AG04450 (cell line): ENCODE measurements around the gene ZNF506. TPM values are rescaled to one million over a fixed set of nuclear protein-coding genes. Genes with fewer than 3 reads are reported as not detected.
"Not testable (repeated sequence)": the region's sequence is repeated elsewhere in the genome, so short reads cannot be mapped to it uniquely, and the experiment has no call there.

Experiments used
- CTCF ChIA-PET: fragments of 300-600, 350-600 bp; formaldehyde crosslinking; extraction: SDS; loops from one replicate; lab custom pipeline; 2022; ENCODE audit warnings: antibody characterized with exemption, inconsistent platforms; lab: Charles Lee
- POLR2A ChIA-PET: fragments of 350-600 bp; formaldehyde crosslinking; extraction: SDS; loops from one replicate; lab custom pipeline; 2021; ENCODE audit warnings: antibody characterized with exemption, inconsistent platforms; lab: Yijun Ruan, JAX
- DNase-seq: peaks from one replicate; pipeline ENCODE4 v3.0.0-alpha.2; 2011; ENCODE audit warnings: low read depth, low spot score
- H3K27ac ChIP-seq: one replicate; pipeline ENCODE4 v1.5.1; 2012; ENCODE audit warnings: low read depth, low read length, control low read depth
- H3K27me3 ChIP-seq: one replicate; pipeline ENCODE4 v1.6.0; 2012; ENCODE audit warnings: low read length; ENCODE audit not compliant: control insufficient read depth, insufficient read depth
- H3K4me3 ChIP-seq: 2 replicates; pipeline ENCODE4 v1.5.1; 2011; ENCODE audit warnings: mild to moderate bottlenecking, low read depth, low read length, control low read depth
- H3K9me3 ChIP-seq: 2 replicates; pipeline ENCODE4 v1.5.1; 2012; ENCODE audit warnings: low read length; ENCODE audit not compliant: control insufficient read depth, insufficient read depth
- polyA plus RNA-seq: library from polyadenylated mRNA; depleted of rRNA; stranded (reverse); fragments of >200 nt; gene quantifications from 2 replicates; pipeline ENCODE4 v1.2.3, GENCODE V29; 2011; rRNA removed
- small RNA-seq: library from RNA; depleted of rRNA; stranded (forward); fragments of <200 nt; gene quantifications from one replicate; pipeline ENCODE3, GENCODE V24; 2012; ENCODE audit warnings: low read depth; ENCODE audit not compliant: insufficient read length
- TF ChIP-seq, protein P1 (sequence below): IDR thresholded peaks from 2 replicates; pipeline ENCODE4 v1.5.1; 2011; ENCODE audit warnings: low read depth, low read length, control low read depth, inconsistent platforms

The ZNF506 gene
- polyA plus RNA-seq, 1 experiment: 14.2 TPM

DNA sequence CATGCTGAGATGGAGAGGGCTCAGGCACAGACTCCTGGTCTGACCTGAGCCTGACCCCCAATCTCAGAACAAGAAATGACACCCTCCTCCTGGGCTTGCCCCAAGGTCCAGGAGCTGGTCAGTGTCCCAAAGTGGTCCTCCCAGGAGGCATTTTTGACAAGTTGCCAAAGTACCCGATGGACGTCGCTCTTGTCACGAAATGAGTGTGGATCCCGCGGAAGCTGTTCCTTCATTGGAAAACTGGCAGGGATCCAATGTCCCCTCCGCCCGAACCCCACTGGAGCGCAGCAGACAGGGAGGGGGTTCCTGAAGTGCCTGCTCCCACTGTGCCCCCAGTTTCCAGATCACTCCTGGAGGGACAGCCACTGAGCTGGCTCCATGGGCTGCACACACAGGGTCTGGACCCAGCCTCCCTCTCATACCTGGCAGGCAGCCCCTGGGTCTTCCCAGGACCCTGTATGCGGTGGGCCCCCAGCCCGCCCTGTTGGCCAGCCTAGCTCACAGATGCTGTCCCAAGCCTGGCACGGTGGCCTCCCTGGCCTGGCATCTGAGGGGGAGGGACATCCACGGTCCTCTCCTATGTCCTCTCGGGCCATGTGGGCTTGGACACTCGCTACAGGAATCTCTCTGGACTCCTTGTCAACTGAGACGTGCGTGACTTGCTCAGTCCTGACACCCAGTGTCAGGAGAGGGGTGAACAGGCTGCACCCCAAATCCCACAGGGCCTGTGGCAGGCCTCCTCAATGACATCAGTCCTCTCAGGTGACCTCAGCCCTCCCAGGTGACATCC is 75.9 kb downstream of the ZNF506 start:
- TF ChIP-seq, protein P1, sequence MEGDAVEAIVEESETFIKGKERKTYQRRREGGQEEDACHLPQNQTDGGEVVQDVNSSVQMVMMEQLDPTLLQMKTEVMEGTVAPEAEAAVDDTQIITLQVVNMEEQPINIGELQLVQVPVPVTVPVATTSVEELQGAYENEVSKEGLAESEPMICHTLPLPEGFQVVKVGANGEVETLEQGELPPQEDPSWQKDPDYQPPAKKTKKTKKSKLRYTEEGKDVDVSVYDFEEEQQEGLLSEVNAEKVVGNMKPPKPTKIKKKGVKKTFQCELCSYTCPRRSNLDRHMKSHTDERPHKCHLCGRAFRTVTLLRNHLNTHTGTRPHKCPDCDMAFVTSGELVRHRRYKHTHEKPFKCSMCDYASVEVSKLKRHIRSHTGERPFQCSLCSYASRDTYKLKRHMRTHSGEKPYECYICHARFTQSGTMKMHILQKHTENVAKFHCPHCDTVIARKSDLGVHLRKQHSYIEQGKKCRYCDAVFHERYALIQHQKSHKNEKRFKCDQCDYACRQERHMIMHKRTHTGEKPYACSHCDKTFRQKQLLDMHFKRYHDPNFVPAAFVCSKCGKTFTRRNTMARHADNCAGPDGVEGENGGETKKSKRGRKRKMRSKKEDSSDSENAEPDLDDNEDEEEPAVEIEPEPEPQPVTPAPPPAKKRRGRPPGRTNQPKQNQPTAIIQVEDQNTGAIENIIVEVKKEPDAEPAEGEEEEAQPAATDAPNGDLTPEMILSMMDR: no peak

DNA sequence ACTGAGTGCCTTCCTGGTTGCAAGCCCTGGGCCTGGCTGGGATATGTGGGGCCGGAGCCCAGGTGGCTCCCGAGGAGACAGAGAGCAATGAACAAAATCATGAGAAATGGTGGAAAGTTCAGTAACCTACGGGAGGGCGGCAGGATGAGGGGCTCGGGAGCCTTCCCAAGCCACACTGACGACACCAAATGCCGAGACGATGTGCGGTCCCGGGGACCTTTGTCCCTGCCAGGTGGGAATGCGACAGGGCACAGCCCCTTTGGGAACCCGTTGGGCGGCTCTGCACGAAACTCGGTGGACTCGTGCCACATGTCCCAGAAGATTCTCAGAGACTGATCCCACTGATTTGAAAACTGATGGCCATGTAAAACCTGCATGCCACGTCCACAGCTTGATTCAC is 76.9 kb downstream of the ZNF506 start:
- POLR2A ChIA-PET: no interaction called here
- no peak overlapping the region for H3K4me3 ChIP-seq
- no peak for DNase-seq

More for the DNA sequence above, 75.9 kb downstream of the ZNF506 start:
- ChIA-PET CTCF (no interaction called here), POLR2A (no interaction called here)
- Histone ChIP-seq H3K4me3 (no peak overlapping the region), H3K27me3 (no peaks in the 10 kb centered on the region), H3K27ac (no peak overlapping the region), H3K9me3 (peaks cover 89% of the 10 kb centered on the region)
- DNase-seq: no peak

DNA sequence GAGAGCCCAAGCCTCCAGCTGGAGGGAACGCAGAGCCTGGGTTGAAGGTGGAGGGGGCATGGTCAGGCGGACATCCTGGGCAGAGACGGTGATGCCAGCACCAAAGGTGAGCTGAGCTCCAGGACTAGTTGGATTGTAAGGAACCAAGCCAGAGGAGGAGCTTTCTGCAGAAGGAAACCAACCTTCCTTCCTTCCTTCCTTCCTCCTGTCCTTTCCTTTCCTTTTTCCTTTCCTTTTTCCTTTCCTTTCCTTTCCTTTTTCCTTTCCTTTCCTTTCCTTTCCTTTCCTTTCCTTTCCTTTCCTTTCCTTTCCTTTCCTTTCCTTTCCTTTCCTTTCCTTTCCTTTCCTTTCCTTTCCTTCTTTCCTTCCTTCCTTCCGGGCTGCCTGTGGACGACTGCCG is 77.6 kb downstream of the ZNF506 start:
- DNase-seq, H3K27me3 ChIP-seq, H3K4me3 ChIP-seq, POLR2A ChIA-PET, H3K27ac ChIP-seq, CTCF ChIA-PET: not testable (repeated sequence)
- peaks cover 89% of the 10 kb centered on the region for H3K9me3 ChIP-seq

More for the DNA sequence above, 76.9 kb downstream of the ZNF506 start:
- H3K27ac ChIP-seq: no peak overlapping the region
- TF ChIP-seq, protein P1: no peak
- CTCF ChIA-PET: no interaction called here
- H3K9me3 ChIP-seq: peaks cover 89% of the 10 kb centered on the region
- H3K27me3 ChIP-seq: no peaks in the 10 kb centered on the region

DNA sequence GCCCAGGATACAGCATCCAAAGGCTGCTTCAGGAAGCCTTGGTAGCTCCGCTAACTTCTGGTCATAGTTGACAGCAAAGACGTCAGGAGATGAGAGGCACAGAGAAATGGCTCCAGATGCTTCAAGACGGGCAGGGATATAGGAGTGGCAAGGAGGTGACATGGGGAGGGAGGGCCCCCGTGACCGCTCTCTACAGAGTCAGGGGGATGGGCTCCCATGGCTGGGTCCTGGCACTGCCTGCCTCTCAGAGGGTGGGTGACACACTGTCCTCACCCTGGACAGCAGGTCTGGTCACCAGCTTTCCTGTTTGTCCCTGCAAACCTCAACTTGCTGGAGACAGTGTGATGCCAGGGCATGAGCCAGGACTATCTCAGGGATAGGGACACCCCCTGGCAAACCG is 78.4 kb downstream of the ZNF506 start:
- Histone ChIP-seq H3K27me3 (no peaks in the 10 kb centered on the region), H3K4me3 (no peak overlapping the region), H3K9me3 (peaks cover 86% of the 10 kb centered on the region), H3K27ac (no peak overlapping the region)
- no peak for DNase-seq
- POLR2A ChIA-PET: no interaction called here
- CTCF ChIA-PET: no interaction called here
- TF ChIP-seq, protein P1: no peak

DNA sequence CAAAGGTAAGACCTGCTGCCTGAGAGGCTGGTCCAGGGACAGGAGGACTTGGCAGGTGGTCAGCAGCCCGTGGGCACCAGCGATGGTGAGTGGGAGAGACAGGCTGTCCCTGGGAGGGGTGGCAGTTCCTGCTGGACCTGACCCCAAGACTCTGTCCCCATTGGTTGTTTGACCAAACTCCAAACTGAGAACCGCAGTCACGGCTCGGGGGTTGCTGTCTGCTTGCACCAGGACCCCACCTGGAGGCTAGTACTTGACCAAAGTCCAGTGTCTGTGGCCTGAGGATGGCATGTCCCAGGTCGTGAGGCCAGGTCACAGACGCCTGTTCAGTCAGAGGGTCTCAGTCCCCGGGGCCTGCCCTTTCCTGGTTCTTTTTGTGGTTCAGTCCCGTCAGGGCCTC is 78.8 kb downstream of the ZNF506 start:
- H3K27me3 ChIP-seq: no peaks in the 10 kb centered on the region
- ChIA-PET CTCF (no interaction called here), POLR2A (no interaction called here)
- peaks cover 86% of the 10 kb centered on the region for H3K9me3 ChIP-seq
- no peak for DNase-seq
- TF ChIP-seq, protein P1: no peak
- no peak overlapping the region for H3K4me3 ChIP-seq
- no peak overlapping the region for H3K27ac ChIP-seq

Small RNAs within 50 kb of the gene (small RNA-seq; reads per million reads assigned to genes)
- not detected for gene AC011477.5

Other genes with a start within 250 kb of the ZNF506 start
- gene PBX4, start 203.1 kb downstream of the ZNF506 start, polyA plus RNA-seq: 0.63 and 0.69 TPM in 2 replicates
- 2.2 and 2.3 TPM in 2 replicates for gene LPAR2, start 193.5 kb downstream of the ZNF506 start, polyA plus RNA-seq
- gene GMIP, start 178.1 kb downstream of the ZNF506 start, polyA plus RNA-seq: 3.1 and 3.8 TPM in 2 replicates
- gene ATP13A1, start 158.1 kb downstream of the ZNF506 start, polyA plus RNA-seq: 9.4 and 13.4 TPM in 2 replicates
- 4.3 and 4.5 TPM in 2 replicates for gene ZNF101, start 152.9 kb downstream of the ZNF506 start, polyA plus RNA-seq
- gene ZNF14, start 88.6 kb downstream of the ZNF506 start, polyA plus RNA-seq: 2.9 and 4.2 TPM in 2 replicates
- gene ZNF253, start 44.1 kb upstream of the ZNF506 start, polyA plus RNA-seq: 2.8 and 4.2 TPM in 2 replicates
- gene ZNF93, start 79.2 kb upstream of the ZNF506 start, polyA plus RNA-seq: 4.6 and 4.9 TPM in 2 replicates
- 2.0 and 2.5 TPM in 2 replicates for gene ZNF682, start 217.8 kb upstream of the ZNF506 start, polyA plus RNA-seq